Neural cell (in vitro differentiated cells): Measurements from ENCODE around the gene ADD2. TPM values are rescaled to one million over a fixed set of nuclear protein-coding genes. Genes with fewer than 3 reads are reported as not detected.

Source experiments
- H2AFZ ChIP-seq: fragments of 200-600, 300-800 bp; sonication (generic), shearing (Covaris generic); 2 replicates; pipeline ENCODE4 v1.6.0; 2014; ENCODE audit warnings: low read depth, mild to moderate bottlenecking, antibody characterized with exemption, low read length, moderate library complexity
- H3F3A ChIP-seq: fragments of 200-600 bp; shearing (Covaris generic); 2 replicates; pipeline ENCODE4 v1.6.1; 2016; ENCODE audit warnings: mild to moderate bottlenecking, moderate library complexity, mixed read lengths, antibody characterized with exemption, low read length; ENCODE audit not compliant: insufficient read depth, poor library complexity, severe bottlenecking
- H3K27ac ChIP-seq: fragments of 200-600, 300-800 bp; sonication (generic), shearing (Covaris generic); 2 replicates; pipeline ENCODE4 v1.5.1; 2014; ENCODE audit warnings: mild to moderate bottlenecking, low read length, moderate library complexity
- H3K27me3 ChIP-seq: fragments of 300-800, 200-600 bp; sonication (generic), shearing (Covaris generic); 2 replicates; pipeline ENCODE4 v1.6.0; 2014; ENCODE audit warnings: mild to moderate bottlenecking, low read depth, low read length, moderate library complexity; ENCODE audit not compliant: insufficient read depth
- H3K36me3 ChIP-seq: fragments of 300-800, 200-600 bp; sonication (generic), shearing (Covaris generic); 2 replicates; pipeline ENCODE4 v1.5.1; 2014; ENCODE audit warnings: mild to moderate bottlenecking, antibody characterized with exemption, low read length, moderate library complexity; ENCODE audit not compliant: insufficient read depth
- H3K4me2 ChIP-seq: fragments of 300-800, 200-600 bp; sonication (generic), shearing (Covaris generic); 2 replicates; pipeline ENCODE4 v1.6.0; 2014; ENCODE audit warnings: mild to moderate bottlenecking, low read length
- H3K4me3 ChIP-seq: fragments of 300-800, 200-600 bp; sonication (generic), shearing (Covaris generic); 2 replicates; pipeline ENCODE4 v1.5.1; 2014; ENCODE audit warnings: mild to moderate bottlenecking, low read length, moderate library complexity
- H3K79me2 ChIP-seq: fragments of 200-600 bp; shearing (Covaris generic); replicated peaks from 2 replicates; pipeline ENCODE4 v1.6.0; 2014; ENCODE audit warnings: mild to moderate bottlenecking, low read length, moderate library complexity; ENCODE audit not compliant: insufficient read depth
- H3K9ac ChIP-seq: fragments of 300-800, 200-600 bp; sonication (generic), shearing (Covaris generic); 2 replicates; pipeline ENCODE4 v1.6.1; 2016; ENCODE audit warnings: mild to moderate bottlenecking, low read length, mixed read lengths
- H3K9me2 ChIP-seq: fragments of 200-600 bp; shearing (Covaris generic); 2 replicates; pipeline ENCODE4 v1.6.1; 2016; ENCODE audit warnings: mild to moderate bottlenecking, low read length, mixed read lengths; ENCODE audit not compliant: insufficient read depth
- H3K9me3 ChIP-seq: fragments of 200-600, 300-800 bp; sonication (generic), shearing (Covaris generic); 2 replicates; pipeline ENCODE4 v1.6.1; 2016; ENCODE audit warnings: mild to moderate bottlenecking, mixed run types, low read length, moderate library complexity, mixed read lengths
- H4K20me1 ChIP-seq: fragments of 200-600 bp; shearing (Covaris generic); 2 replicates; pipeline ENCODE4 v1.6.1; 2016; ENCODE audit warnings: mild to moderate bottlenecking, mixed run types; ENCODE audit not compliant: insufficient read depth
- EP300 ChIP-seq: fragments of 450-650 bp; conservative IDR thresholded peaks from 2 replicates; pipeline ENCODE4 v1.6.1; 2014; ENCODE audit warnings: antibody characterized with exemption, mild to moderate bottlenecking, moderate library complexity; ENCODE audit not compliant: poor library complexity, severe bottlenecking
- EZH2 ChIP-seq: fragments of 200-600, 300-800 bp; shearing (Covaris generic), sonication (generic); IDR thresholded peaks from 2 replicates; pipeline ENCODE4 v1.6.1; 2014; ENCODE audit warnings: antibody characterized with exemption, low read length, borderline replicate concordance, mild to moderate bottlenecking; ENCODE audit not compliant: insufficient read depth, poor library complexity, severe bottlenecking
- MXI1 ChIP-seq: fragments of 450-650 bp; conservative IDR thresholded peaks from 2 replicates; pipeline ENCODE4 v1.6.1; 2014; ENCODE audit warnings: antibody characterized with exemption, mild to moderate bottlenecking; ENCODE audit not compliant: poor library complexity, severe bottlenecking
- POLR2AphosphoS5 ChIP-seq: IDR thresholded peaks from 2 replicates; pipeline ENCODE4 v1.6.1; 2012
- RAD21 ChIP-seq: fragments of 450-650 bp; conservative IDR thresholded peaks from 2 replicates; pipeline ENCODE4 v1.6.1; 2014; ENCODE audit warnings: antibody characterized with exemption, mild to moderate bottlenecking, moderate library complexity
- SMC3 ChIP-seq: fragments of 450-650 bp; conservative IDR thresholded peaks from 2 replicates; pipeline ENCODE4 v1.6.1; 2014; ENCODE audit warnings: antibody characterized with exemption, mild to moderate bottlenecking, moderate library complexity; ENCODE audit not compliant: poor library complexity
- TAF1 ChIP-seq: IDR thresholded peaks from 2 replicates; pipeline ENCODE4 v1.6.1; 2012; ENCODE audit warnings: low read depth
- polyA plus RNA-seq: library from polyadenylated mRNA; depleted of rRNA; stranded (reverse); fragments of >200 nt; gene quantifications from 2 replicates; pipeline ENCODE4 v1.2.3, GENCODE V29; 2014
- TF ChIP-seq, protein P1 (sequence below): fragments of 450-650 bp; IDR thresholded peaks from 2 replicates; pipeline ENCODE4 v1.5.1; 2014; ENCODE audit warnings: antibody characterized with exemption, mild to moderate bottlenecking, moderate library complexity; ENCODE audit not compliant: poor library complexity, severe bottlenecking
- TF ChIP-seq, protein P2 (sequence below): IDR thresholded peaks from 2 replicates; pipeline ENCODE4 v1.6.1; 2012; ENCODE audit warnings: borderline replicate concordance

The ADD2 gene
- polyA plus RNA-seq, 1 donor from 2014 or later = 52.5 TPM

DNA sequence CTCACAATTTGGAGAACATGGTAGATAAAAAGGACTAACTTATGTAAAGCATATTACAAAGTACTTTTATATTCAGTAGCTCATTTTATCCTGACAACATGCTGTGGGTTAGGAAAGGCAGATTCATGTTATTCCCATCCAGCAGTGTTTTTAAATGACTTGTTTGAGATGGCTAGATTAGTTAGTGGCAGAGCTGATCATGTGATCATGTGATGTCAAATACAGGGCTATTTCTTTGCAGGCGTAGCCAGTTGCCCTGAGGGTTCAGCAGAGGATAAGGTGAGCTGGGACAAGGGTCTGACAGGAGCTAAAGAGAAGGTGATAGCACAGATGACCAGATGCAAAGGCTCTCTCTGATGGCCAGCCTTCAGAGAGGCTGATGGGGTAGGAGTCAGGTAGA lies 97.8 kb downstream of the ADD2 start:
- H3K9me3 ChIP-seq = no peaks in the 10 kb centered on the region
- no peak overlapping the region for H3K4me3 ChIP-seq
- no peak overlapping the region for H2AFZ ChIP-seq
- H3K27ac ChIP-seq = no peak overlapping the region
- H3K79me2 ChIP-seq = no peaks in the 10 kb centered on the region
- no peaks in the 10 kb centered on the region for H4K20me1 ChIP-seq
- TF ChIP-seq RAD21 (no peak), MXI1 (no peak), EZH2 (no peak), SMC3 (no peak), TAF1 (no peak), EP300 (no peak), POLR2AphosphoS5 (no peak)
- TF ChIP-seq, protein P1, sequence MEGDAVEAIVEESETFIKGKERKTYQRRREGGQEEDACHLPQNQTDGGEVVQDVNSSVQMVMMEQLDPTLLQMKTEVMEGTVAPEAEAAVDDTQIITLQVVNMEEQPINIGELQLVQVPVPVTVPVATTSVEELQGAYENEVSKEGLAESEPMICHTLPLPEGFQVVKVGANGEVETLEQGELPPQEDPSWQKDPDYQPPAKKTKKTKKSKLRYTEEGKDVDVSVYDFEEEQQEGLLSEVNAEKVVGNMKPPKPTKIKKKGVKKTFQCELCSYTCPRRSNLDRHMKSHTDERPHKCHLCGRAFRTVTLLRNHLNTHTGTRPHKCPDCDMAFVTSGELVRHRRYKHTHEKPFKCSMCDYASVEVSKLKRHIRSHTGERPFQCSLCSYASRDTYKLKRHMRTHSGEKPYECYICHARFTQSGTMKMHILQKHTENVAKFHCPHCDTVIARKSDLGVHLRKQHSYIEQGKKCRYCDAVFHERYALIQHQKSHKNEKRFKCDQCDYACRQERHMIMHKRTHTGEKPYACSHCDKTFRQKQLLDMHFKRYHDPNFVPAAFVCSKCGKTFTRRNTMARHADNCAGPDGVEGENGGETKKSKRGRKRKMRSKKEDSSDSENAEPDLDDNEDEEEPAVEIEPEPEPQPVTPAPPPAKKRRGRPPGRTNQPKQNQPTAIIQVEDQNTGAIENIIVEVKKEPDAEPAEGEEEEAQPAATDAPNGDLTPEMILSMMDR = no peak
- TF ChIP-seq, protein P2, sequence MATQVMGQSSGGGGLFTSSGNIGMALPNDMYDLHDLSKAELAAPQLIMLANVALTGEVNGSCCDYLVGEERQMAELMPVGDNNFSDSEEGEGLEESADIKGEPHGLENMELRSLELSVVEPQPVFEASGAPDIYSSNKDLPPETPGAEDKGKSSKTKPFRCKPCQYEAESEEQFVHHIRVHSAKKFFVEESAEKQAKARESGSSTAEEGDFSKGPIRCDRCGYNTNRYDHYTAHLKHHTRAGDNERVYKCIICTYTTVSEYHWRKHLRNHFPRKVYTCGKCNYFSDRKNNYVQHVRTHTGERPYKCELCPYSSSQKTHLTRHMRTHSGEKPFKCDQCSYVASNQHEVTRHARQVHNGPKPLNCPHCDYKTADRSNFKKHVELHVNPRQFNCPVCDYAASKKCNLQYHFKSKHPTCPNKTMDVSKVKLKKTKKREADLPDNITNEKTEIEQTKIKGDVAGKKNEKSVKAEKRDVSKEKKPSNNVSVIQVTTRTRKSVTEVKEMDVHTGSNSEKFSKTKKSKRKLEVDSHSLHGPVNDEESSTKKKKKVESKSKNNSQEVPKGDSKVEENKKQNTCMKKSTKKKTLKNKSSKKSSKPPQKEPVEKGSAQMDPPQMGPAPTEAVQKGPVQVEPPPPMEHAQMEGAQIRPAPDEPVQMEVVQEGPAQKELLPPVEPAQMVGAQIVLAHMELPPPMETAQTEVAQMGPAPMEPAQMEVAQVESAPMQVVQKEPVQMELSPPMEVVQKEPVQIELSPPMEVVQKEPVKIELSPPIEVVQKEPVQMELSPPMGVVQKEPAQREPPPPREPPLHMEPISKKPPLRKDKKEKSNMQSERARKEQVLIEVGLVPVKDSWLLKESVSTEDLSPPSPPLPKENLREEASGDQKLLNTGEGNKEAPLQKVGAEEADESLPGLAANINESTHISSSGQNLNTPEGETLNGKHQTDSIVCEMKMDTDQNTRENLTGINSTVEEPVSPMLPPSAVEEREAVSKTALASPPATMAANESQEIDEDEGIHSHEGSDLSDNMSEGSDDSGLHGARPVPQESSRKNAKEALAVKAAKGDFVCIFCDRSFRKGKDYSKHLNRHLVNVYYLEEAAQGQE = no peak
- H3F3A ChIP-seq = no peaks in the 10 kb centered on the region
- H3K9me2 ChIP-seq = no peaks in the 10 kb centered on the region
- H3K27me3 ChIP-seq = no peaks in the 10 kb centered on the region
- H3K36me3 ChIP-seq = peaks cover 10% of the 10 kb centered on the region
- no peak overlapping the region for H3K4me2 ChIP-seq
- no peak overlapping the region for H3K9ac ChIP-seq

DNA sequence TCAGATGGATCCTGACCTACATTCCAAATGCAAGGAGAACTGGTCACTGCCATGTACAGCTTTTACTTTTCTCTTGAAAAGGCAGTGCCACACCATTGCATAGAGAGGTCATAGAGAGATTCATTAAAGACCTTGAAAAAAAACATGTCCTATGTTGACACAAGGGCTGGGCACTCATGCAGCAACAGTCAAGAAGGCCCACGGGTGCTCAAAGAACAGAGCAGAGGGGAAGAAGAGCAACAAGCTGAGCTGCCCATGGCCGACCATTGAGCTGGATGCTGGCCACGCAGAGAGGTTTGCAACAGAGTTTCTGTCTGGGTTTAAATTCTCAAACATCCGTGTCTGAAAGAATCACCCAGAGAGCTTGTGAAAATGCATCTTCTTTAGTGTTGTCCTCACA lies 99.1 kb downstream of the ADD2 start:
- no peaks in the 10 kb centered on the region for H3K79me2 ChIP-seq
- H3F3A ChIP-seq = no peaks in the 10 kb centered on the region
- H3K9ac ChIP-seq = no peak overlapping the region
- TF ChIP-seq EZH2 = no peak
- no peak for TF ChIP-seq MXI1
- no peak for TF ChIP-seq SMC3
- TF ChIP-seq, protein P2 = no peak
- TF ChIP-seq, protein P1 = no peak
- TF ChIP-seq EP300 = no peak
- TF ChIP-seq RAD21 = no peak
- no peak for TF ChIP-seq POLR2AphosphoS5
- TF ChIP-seq TAF1 = no peak
- no peaks in the 10 kb centered on the region for H4K20me1 ChIP-seq
- H3K36me3 ChIP-seq = peaks cover 15% of the 10 kb centered on the region
- H3K9me3 ChIP-seq = no peaks in the 10 kb centered on the region
- H3K9me2 ChIP-seq = no peaks in the 10 kb centered on the region
- H3K4me2 ChIP-seq = no peak overlapping the region
- no peak overlapping the region for H3K4me3 ChIP-seq
- no peak overlapping the region for H2AFZ ChIP-seq
- no peaks in the 10 kb centered on the region for H3K27me3 ChIP-seq
- H3K27ac ChIP-seq = no peak overlapping the region
